DOHH2 (cell line): ENCODE results near the gene COL5A2.

Experiments used
- H3F3A ChIP-seq: fragments of 200-600 bp; sonication (generic), shearing (Covaris generic); 2 replicates; pipeline ENCODE4 v1.6.0; 2016; ENCODE audit warnings: antibody characterized with exemption, mild to moderate bottlenecking; ENCODE audit not compliant: control insufficient read depth, insufficient read depth
- H3K27ac ChIP-seq: fragments of 200-600 bp; sonication (generic); 2 replicates; pipeline ENCODE4 v1.5.1; 2014; ENCODE audit warnings: low read depth, mild to moderate bottlenecking, low read length, moderate library complexity
- H3K27me3 ChIP-seq: fragments of 200-600 bp; sonication (generic); 2 replicates; pipeline ENCODE4 v1.6.1; 2014; ENCODE audit warnings: mild to moderate bottlenecking, low read length, mixed read lengths; ENCODE audit not compliant: control insufficient read depth
- H3K36me3 ChIP-seq: fragments of 200-600 bp; sonication (generic); 2 replicates; pipeline ENCODE4 v1.6.1; 2014; ENCODE audit warnings: mild to moderate bottlenecking, low read length, moderate library complexity, mixed read lengths; ENCODE audit not compliant: control insufficient read depth
- H3K4me1 ChIP-seq: fragments of 200-600 bp; sonication (generic); 2 replicates; pipeline ENCODE4 v1.6.1; 2014; ENCODE audit warnings: mild to moderate bottlenecking, low read length, mixed read lengths; ENCODE audit not compliant: control insufficient read depth
- H3K4me2 ChIP-seq: fragments of 200-600 bp; sonication (generic); 2 replicates; pipeline ENCODE4 v1.6.0; 2014; ENCODE audit warnings: mild to moderate bottlenecking, low read length, moderate library complexity
- H3K4me3 ChIP-seq: fragments of 200-600 bp; sonication (generic); 2 replicates; pipeline ENCODE4 v1.5.1; 2014; ENCODE audit warnings: mild to moderate bottlenecking, low read length, mixed read lengths
- H3K79me2 ChIP-seq: fragments of 200-600 bp; sonication (generic); 2 replicates; pipeline ENCODE4 v1.6.1; 2014; ENCODE audit warnings: mild to moderate bottlenecking, low read length, mixed read lengths; ENCODE audit not compliant: control insufficient read depth
- H3K9me2 ChIP-seq: fragments of 200-600 bp; sonication (generic); replicated peaks from 2 replicates; pipeline ENCODE4 v1.6.1; 2014; ENCODE audit warnings: mild to moderate bottlenecking, low read length, mixed read lengths; ENCODE audit not compliant: control insufficient read depth
- H3K9me3 ChIP-seq: fragments of 200-600 bp; sonication (generic); 2 replicates; pipeline ENCODE4 v1.6.1; 2014; ENCODE audit warnings: antibody characterized with exemption, low read length, mixed read lengths; ENCODE audit not compliant: control insufficient read depth, insufficient read depth
- H4K20me1 ChIP-seq: fragments of 200-600 bp; sonication (generic); 2 replicates; pipeline ENCODE4 v1.6.0; 2014; ENCODE audit warnings: low read depth, mild to moderate bottlenecking, antibody characterized with exemption, low read length, moderate library complexity; ENCODE audit not compliant: control insufficient read depth, insufficient read depth
- CTCF ChIP-seq: fragments of 200-600 bp; sonication (generic); IDR thresholded peaks from one replicate; pipeline ENCODE4 v1.5.1; 2014; ENCODE audit warnings: antibody characterized with exemption, mild to moderate bottlenecking, low read depth, low read length; ENCODE audit not compliant: poor library complexity, severe bottlenecking
- EZH2phosphoT487 ChIP-seq: fragments of 200-600 bp; sonication (generic); IDR thresholded peaks from 2 replicates; pipeline ENCODE4 v1.6.1; 2017; ENCODE audit warnings: borderline replicate concordance, mild to moderate bottlenecking, antibody characterized with exemption, low read length, moderate library complexity, mixed read lengths

The COL5A2 gene

DNA sequence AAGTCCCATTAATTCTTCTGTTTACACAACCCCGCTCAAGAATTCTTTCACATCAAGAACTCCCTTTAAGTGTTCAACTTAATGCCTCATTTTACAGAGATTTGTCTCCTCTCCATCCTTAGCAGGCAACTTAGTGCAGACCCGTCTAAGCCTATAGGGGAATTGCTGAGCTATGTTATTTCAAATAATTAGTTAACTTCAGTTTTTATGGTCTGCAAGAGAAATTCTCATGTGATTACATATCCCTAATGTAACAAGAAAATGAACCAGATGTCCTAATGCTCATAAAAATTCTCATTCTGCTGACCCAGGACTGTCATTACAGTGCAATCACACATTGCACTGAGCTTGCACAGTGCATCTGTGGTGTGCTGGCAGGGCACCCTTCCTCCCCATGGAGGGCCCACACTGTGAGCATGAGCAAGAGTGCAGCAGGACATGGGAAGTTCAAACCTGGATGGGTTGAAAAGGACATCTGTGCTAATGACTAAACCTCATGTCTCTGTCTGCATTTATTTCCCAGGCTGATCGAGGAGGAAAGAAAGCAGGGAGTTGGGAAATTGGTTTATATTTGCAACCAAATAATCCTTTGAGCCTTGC is 97.1 kb downstream of the COL5A2 start:
- Histone ChIP-seq H3K4me1 (no peaks in the 10 kb centered on the region), H3F3A (no peaks in the 10 kb centered on the region), H3K9me2 (no peaks in the 10 kb centered on the region), H3K4me2 (no peak overlapping the region), H3K79me2 (no peaks in the 10 kb centered on the region), H3K4me3 (no peak overlapping the region), H3K27ac (no peak overlapping the region), H3K9me3 (no peaks in the 10 kb centered on the region), H3K27me3 (no peaks in the 10 kb centered on the region), H4K20me1 (no peaks in the 10 kb centered on the region), H3K36me3 (no peaks in the 10 kb centered on the region)
- TF ChIP-seq EZH2phosphoT487 = no peak
- TF ChIP-seq CTCF = no peak

- Histone ChIP-seq H3K4me2 (no peak overlapping the region), H3K79me2 (no peaks in the 10 kb centered on the region), H3K9me3 (no peaks in the 10 kb centered on the region), H4K20me1 (no peaks in the 10 kb centered on the region), H3K36me3 (no peaks in the 10 kb centered on the region), H3K9me2 (no peaks in the 10 kb centered on the region), H3K27me3 (no peaks in the 10 kb centered on the region), H3F3A (no peaks in the 10 kb centered on the region), H3K4me1 (no peaks in the 10 kb centered on the region; the same call in 1 of the 2 replicates), H3K27ac (no peak overlapping the region), H3K4me3 (no peak overlapping the region)
- TF ChIP-seq EZH2phosphoT487 (no peak), CTCF (no peak)
Observed at GRCh38 chr2:189076572-189076971, 103.0 kb downstream of the COL5A2 start.

- H3K4me1 ChIP-seq = no peaks in the 10 kb centered on the region; the same call in 1 of the 2 replicates
- no peaks in the 10 kb centered on the region for H3K9me2 ChIP-seq
- no peak overlapping the region for H3K27ac ChIP-seq
- H3K4me2 ChIP-seq = no peak overlapping the region
- no peaks in the 10 kb centered on the region for H3K36me3 ChIP-seq
- H3F3A ChIP-seq = no peaks in the 10 kb centered on the region
- H3K9me3 ChIP-seq = no peaks in the 10 kb centered on the region
- no peaks in the 10 kb centered on the region for H4K20me1 ChIP-seq
- H3K4me3 ChIP-seq = no peak overlapping the region
- TF ChIP-seq EZH2phosphoT487 = no peak
- no peak for TF ChIP-seq CTCF
- H3K79me2 ChIP-seq = no peaks in the 10 kb centered on the region
- H3K27me3 ChIP-seq = no peaks in the 10 kb centered on the region
Observed at GRCh38 chr2:189076120-189076519, 103.4 kb downstream of the COL5A2 start.
